BLaER1 (cell line): ENCODE results near the gene MFRP.
A peak's percentile ranks its signal among the peaks of the same experiment; 100 is the strongest.

Experiments used
- H3K27ac ChIP-seq: shearing (Covaris generic); formaldehyde crosslinking; 2 replicates; pipeline ENCODE4 v1.8.1; 2022
- H3K27me3 ChIP-seq: shearing (Covaris generic); formaldehyde crosslinking; 2 replicates; pipeline ENCODE4 v1.8.1; 2022
- H3K36me3 ChIP-seq: shearing (Covaris generic); formaldehyde crosslinking; 2 replicates; pipeline ENCODE4 v1.8.1; 2022
- H3K4me1 ChIP-seq: shearing (Covaris generic); formaldehyde crosslinking; 2 replicates; pipeline ENCODE4 v1.8.1; 2022
- H3K4me2 ChIP-seq: shearing (Covaris generic); formaldehyde crosslinking; 2 replicates; pipeline ENCODE4 v1.8.1; 2022
- H3K4me3 ChIP-seq: shearing (Covaris generic); formaldehyde crosslinking; 2 replicates; pipeline ENCODE4 v1.8.1; 2022
- H3K9ac ChIP-seq: shearing (Covaris generic); formaldehyde crosslinking; 2 replicates; pipeline ENCODE4 v1.8.1; 2022
- H3K9me3 ChIP-seq: shearing (Covaris generic); formaldehyde crosslinking; 2 replicates; pipeline ENCODE4 v1.8.1; 2022
- H4K20me1 ChIP-seq: shearing (Covaris generic); formaldehyde crosslinking; 2 replicates; pipeline ENCODE4 v1.8.1; 2022
- Cebpa-rat ChIP-seq: shearing (Covaris generic); IDR thresholded peaks from 2 replicates; pipeline ENCODE4 v1.8.1; 2022

MFRP gene

GRCh38 chr11:119378851-119379465, 32.5 kb upstream of the MFRP start:
- Histone ChIP-seq H3K9ac (no peak overlapping the region), H3K9me3 (no peaks in the 10 kb centered on the region), H3K36me3 (no peaks in the 10 kb centered on the region), H3K4me2 (no peak overlapping the region), H3K4me3 (no peak overlapping the region), H3K4me1 (peaks cover 49% of the 10 kb centered on the region), H3K27me3 (no peaks in the 10 kb centered on the region), H3K27ac (no peak overlapping the region), H4K20me1 (no peaks in the 10 kb centered on the region)
- TF ChIP-seq Cebpa-rat, result no peak

- H3K4me3 ChIP-seq, result no peak overlapping the region
- H3K36me3 ChIP-seq, result no peaks in the 10 kb centered on the region
- no peaks in the 10 kb centered on the region for H3K27me3 ChIP-seq
- peak overlapping the region; percentile 61 for H3K4me2 ChIP-seq
- no peaks in the 10 kb centered on the region for H3K9me3 ChIP-seq
- no peaks in the 10 kb centered on the region for H4K20me1 ChIP-seq
- H3K27ac ChIP-seq, result peak overlapping the region; percentile 44; the same call in 1 of the 2 replicates
- H3K4me1 ChIP-seq, result peaks cover 58% of the 10 kb centered on the region
- TF ChIP-seq Cebpa-rat, result no peak
- H3K9ac ChIP-seq, result peak overlapping the region; percentile 45; the same call in 1 of the 2 replicates
These were observed 31.6 kb upstream of the MFRP start for GRCh38 chr11:119377961-119378667.

- Histone ChIP-seq H3K27me3 (no peaks in the 10 kb centered on the region), H3K9ac (peak overlapping the region; percentile 45; the same call in 1 of the 2 replicates), H3K36me3 (no peaks in the 10 kb centered on the region), H3K9me3 (no peaks in the 10 kb centered on the region), H3K4me3 (no peak overlapping the region), H3K4me1 (peaks cover 59% of the 10 kb centered on the region), H3K4me2 (peak overlapping the region; percentile 61), H3K27ac (peak overlapping the region; percentile 44; the same call in 1 of the 2 replicates), H4K20me1 (no peaks in the 10 kb centered on the region)
- TF ChIP-seq Cebpa-rat, result no peak
These were observed 30.8 kb upstream of the MFRP start for GRCh38 chr11:119377112-119377901.

GRCh38 chr11:119376197-119376847, 29.8 kb upstream of the MFRP start:
- H3K9ac ChIP-seq, result no peak overlapping the region
- no peak overlapping the region for H3K4me3 ChIP-seq
- no peaks in the 10 kb centered on the region for H3K36me3 ChIP-seq
- H4K20me1 ChIP-seq, result no peaks in the 10 kb centered on the region
- peaks cover 63% of the 10 kb centered on the region for H3K4me1 ChIP-seq
- H3K27ac ChIP-seq, result peak overlapping the region; percentile 36; the same call in 1 of the 2 replicates
- no peak for TF ChIP-seq Cebpa-rat
- no peaks in the 10 kb centered on the region for H3K27me3 ChIP-seq
- H3K9me3 ChIP-seq, result no peaks in the 10 kb centered on the region
- H3K4me2 ChIP-seq, result peak overlapping the region; percentile 39

GRCh38 chr11:119375337-119376196, 29.1 kb upstream of the MFRP start:
- no peaks in the 10 kb centered on the region for H3K27me3 ChIP-seq
- H3K36me3 ChIP-seq, result no peaks in the 10 kb centered on the region
- no peaks in the 10 kb centered on the region for H4K20me1 ChIP-seq
- H3K4me3 ChIP-seq, result no peak overlapping the region
- peak overlapping the region; percentile 39 for H3K4me2 ChIP-seq
- peak overlapping the region; percentile 36; the same call in 1 of the 2 replicates for H3K27ac ChIP-seq
- peaks cover 64% of the 10 kb centered on the region for H3K4me1 ChIP-seq
- H3K9ac ChIP-seq, result no peak overlapping the region
- H3K9me3 ChIP-seq, result no peaks in the 10 kb centered on the region
- no peak for TF ChIP-seq Cebpa-rat

- no peak overlapping the region for H3K4me2 ChIP-seq
- H4K20me1 ChIP-seq, result no peaks in the 10 kb centered on the region
- no peak for TF ChIP-seq Cebpa-rat
- no peak overlapping the region for H3K27ac ChIP-seq
- no peaks in the 10 kb centered on the region for H3K9me3 ChIP-seq
- no peaks in the 10 kb centered on the region for H3K36me3 ChIP-seq
- no peak overlapping the region for H3K4me3 ChIP-seq
- peaks cover 65% of the 10 kb centered on the region for H3K4me1 ChIP-seq
- H3K27me3 ChIP-seq, result no peaks in the 10 kb centered on the region
- no peak overlapping the region for H3K9ac ChIP-seq
These were observed 28.3 kb upstream of the MFRP start for GRCh38 chr11:119374632-119375336.

- Histone ChIP-seq H3K4me2 (peak overlapping the region; percentile 55), H3K4me1 (peaks cover 72% of the 10 kb centered on the region), H3K4me3 (no peak overlapping the region), H3K27me3 (no peaks in the 10 kb centered on the region), H3K9ac (no peak overlapping the region), H3K36me3 (no peaks in the 10 kb centered on the region), H3K9me3 (no peaks in the 10 kb centered on the region), H3K27ac (no peak overlapping the region), H4K20me1 (no peaks in the 10 kb centered on the region)
- no peak for TF ChIP-seq Cebpa-rat
These were observed 27.6 kb upstream of the MFRP start for GRCh38 chr11:119373921-119374631.
